SU-DHL-6 (cell line): Measurements from ENCODE around the gene ARFGEF2.
"Not testable (repeated sequence)": the region's sequence is repeated elsewhere in the genome, so short reads cannot be mapped to it uniquely, and the experiment has no call there.

Experiments used
- CTCF ChIP-seq: fragments of 200-600 bp; sonication (generic); IDR thresholded peaks from one replicate; pipeline ENCODE4 v1.5.1; 2017; ENCODE audit warnings: antibody characterized with exemption, mild to moderate bottlenecking, low read length, moderate library complexity; ENCODE audit not compliant: insufficient read depth, poor library complexity, severe bottlenecking
- EZH2phosphoT487 ChIP-seq: fragments of 200-600 bp; sonication (generic), shearing (Covaris generic); conservative IDR thresholded peaks from 2 replicates; pipeline ENCODE4 v1.6.1; 2018; ENCODE audit warnings: mild to moderate bottlenecking, antibody characterized with exemption, low read length, moderate library complexity, mixed read lengths

GRCh38 chr20:48934273-48934877 is 12.9 kb downstream of the ARFGEF2 start:
- not testable (repeated sequence) for TF ChIP-seq CTCF, EZH2phosphoT487
